Measurements from ENCODE around the gene CPSF7.
"Not testable (repeated sequence)": the region's sequence is repeated elsewhere in the genome, so short reads cannot be mapped to it uniquely, and the experiment has no call there.

The CPSF7 gene

GRCh38 chr11:61437496-61437895 lies 7.7 kb upstream of the CPSF7 start:
- no peak for DNase-seq

DNA sequence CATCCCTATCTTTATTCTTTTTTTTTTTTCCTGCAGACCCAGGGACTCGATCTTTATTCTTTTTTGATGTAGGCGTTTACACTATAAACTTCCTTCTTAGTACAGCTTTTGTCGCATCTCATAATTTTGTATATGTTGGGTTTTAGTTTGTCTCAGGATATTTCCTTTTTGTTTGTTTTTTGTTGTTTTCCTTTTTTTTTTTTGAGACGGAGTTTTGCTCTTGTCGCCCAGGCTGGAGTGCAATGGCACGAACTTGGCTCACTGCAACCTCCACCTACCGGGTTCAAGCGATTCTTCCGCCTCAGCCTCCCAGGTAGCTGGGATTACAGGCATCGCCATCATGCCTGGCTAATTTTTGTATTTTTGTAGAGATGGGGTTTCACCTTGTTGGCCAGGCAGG lies 1.1 kb upstream of the CPSF7 start:
- not testable (repeated sequence) for DNase-seq

DNA sequence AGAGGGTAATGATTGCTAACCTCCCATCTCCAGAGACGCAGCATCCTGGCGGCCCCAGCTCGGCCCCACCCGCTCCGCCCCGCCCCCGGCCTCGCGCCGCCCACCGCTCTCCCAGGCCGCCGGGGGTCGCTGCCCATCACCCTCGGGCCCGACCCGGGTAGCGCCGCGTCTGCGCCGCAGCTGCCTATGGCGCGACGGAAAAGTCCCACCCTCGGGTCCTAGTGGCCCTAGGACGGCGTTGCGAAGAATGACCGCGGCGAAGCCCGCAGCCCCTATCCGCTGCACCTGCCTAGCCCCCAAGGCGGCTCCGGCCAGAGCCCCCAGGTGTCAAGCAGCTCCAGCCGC lies 457 bp downstream of the CPSF7 start:
- DNase-seq, result no peak

- no peak for DNase-seq
Measured at GRCh38 chr11:61425367-61426131, 4.2 kb downstream of the CPSF7 start.

GRCh38 chr11:61422226-61422625 lies 7.5 kb downstream of the CPSF7 start:
- DNase-seq, result no peak

- DNase-seq, result no peak
Measured at GRCh38 chr11:61418136-61418535, 11.6 kb downstream of the CPSF7 start.

DNA sequence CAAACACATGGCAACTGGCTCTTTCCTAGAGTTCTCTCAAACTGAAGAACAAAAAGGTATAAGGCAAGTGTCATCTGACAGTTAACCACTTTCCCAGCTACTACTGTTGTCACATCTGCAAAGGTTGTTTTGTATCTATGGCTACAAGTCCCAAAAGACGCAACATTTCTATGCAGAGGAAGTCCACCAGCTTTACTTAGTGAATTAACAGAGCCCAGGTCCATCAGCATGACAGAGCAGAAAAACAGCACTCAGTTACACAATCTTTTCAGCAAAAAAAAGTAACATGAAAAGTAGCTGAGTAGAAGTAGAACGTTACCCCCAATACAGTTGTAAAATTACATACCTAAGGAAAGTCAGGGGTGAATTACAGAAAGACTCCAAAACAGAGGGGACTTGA lies 12.1 kb downstream of the CPSF7 start:
- DNase-seq, result no peak

GRCh38 chr11:61416941-61417340 lies 12.8 kb downstream of the CPSF7 start:
- no peak for DNase-seq

GRCh38 chr11:61415381-61415780 lies 14.4 kb downstream of the CPSF7 start:
- DNase-seq, result no peak

GRCh38 chr11:61414547-61414946 lies 15.2 kb downstream of the CPSF7 start:
- DNase-seq, result no peak

GRCh38 chr11:61413496-61413895 lies 16.3 kb downstream of the CPSF7 start:
- no peak for DNase-seq

DNA sequence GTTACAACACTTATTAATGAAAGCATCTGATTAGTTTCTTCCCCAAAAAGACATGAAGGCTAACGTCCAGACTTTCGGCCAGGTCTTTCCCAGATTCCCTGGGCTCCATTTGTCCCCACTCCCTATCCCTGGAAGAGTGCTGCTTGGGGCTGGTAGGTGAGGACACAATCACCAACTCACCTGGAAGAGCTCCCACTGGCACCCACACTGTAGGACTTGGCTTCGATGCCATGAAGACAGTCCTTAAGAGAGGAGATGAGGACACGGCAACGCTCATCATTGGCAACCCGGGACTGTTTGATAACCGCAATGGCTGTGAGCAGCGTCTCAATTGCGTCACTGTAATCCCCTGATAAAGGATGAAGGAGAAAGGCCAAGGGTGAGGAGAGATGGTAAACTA lies 18.2 kb downstream of the CPSF7 start:
- DNase-seq, result no peak

DNA sequence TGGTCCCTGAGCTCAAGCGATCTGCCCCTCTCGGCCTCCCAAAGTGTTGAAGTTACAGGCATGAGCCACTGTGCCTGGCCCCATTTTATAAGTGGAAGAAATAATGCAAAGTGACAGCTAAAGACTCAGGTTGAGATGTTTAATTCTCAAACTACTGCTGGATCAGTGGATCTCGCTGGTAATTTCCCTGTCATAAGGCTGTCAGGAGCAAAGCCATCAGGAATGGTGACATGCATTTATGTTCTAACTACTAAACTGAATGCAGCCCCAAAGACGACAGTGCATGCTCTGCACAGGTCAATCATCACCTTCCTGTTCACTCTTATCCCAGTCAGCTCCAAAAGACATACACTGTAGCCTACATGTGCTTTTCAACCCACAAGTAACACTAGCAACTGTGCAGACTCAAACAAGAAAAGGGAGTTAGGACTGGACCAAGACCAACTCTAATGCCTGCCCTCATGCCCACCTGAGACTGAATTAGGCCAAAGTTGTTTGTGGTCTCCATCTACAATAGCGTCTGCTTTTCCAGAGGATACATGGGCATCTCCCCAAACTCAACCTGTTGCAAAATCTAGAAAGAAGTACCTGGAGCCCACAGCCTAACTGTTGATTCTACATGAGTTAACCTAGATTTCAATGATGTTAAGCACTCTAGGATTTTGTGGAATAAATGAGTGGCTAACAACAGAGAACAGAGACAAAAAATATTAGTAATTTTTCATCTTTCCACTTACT lies 22.6 kb downstream of the CPSF7 start:
- no peak for DNase-seq

GRCh38 chr11:61406067-61406466 lies 23.7 kb downstream of the CPSF7 start:
- no peak for DNase-seq

DNA sequence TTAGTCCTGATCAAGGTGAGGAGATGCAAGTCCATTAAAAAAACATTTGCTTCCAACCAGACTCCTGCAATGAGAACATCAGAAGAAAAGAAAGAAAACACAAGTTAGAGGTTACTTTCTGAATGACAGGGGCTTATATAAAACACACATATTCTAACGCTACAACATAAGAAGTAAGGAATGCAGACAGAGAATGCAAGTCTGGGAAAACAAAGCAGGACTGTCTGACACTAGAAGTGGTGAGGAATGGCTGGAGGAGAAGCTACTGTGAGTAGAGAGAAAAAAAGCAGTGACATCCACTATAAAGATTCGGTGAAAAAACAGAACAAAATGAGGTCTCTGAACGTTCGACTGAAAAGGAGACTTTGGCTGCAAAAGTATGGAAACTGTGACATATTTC lies 25.1 kb downstream of the CPSF7 start:
- no peak for DNase-seq

DNA sequence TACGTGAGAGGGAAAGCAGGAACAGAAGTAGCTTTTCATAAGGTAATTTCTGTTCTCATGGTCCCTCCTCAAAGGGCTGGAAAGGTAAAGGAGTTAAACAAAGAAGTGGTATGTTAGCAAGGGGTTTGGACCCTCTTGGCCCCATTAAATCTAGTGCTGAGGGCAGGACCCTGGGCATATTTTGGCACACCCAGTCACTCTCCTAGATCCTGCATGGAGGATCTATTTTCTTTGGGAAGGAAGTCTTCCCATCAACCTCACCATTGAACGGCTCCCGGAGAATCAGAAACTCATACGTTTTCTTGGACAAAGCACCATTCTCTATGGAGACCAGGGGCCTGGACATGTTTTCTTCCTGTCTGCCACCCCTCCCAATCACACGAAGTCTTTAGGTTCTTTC lies 25.7 kb downstream of the CPSF7 start:
- DNase-seq, result no peak

DNA sequence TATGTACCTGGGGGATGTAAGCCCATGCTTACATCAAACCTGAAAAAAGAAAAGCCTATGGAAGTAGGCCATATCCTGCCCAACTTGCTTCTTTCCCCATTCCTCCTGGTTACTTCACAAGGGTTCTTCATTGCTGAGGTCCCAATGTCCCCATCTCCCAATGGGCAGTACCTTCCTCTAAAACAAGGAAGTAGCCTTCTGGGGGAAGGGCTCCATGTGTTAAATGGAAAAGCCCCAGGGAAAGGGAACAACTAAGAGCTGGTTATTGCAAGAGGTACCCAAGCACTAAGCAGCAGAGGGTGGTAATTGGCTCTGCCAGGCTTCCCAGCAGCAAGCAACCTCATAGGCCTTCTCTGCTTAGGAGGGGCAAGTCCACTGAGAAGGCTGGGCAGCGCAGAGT lies 26.1 kb downstream of the CPSF7 start:
- no peak for DNase-seq

GRCh38 chr11:61401573-61401972 lies 28.2 kb downstream of the CPSF7 start:
- DNase-seq, result no peak

DNA sequence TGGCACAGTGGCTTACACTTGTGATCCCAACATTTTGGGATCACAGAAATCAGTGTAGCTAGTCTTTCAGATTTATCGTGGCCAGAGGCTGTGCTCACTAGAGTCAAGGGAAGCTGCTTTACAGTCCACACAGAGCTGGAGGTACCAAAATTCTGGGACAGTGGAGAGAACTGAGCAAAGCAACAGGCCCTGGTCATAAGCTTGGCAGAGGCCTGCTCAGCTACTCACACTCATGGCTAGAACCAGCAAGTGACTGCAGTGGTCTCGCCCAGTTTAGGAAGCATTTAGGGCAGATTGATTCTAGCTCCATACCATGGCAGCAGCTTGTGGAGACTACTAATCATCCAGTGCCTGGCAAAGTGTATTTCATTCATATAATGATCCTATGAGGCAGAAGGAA lies 28.6 kb downstream of the CPSF7 start:
- no peak for DNase-seq

DNA sequence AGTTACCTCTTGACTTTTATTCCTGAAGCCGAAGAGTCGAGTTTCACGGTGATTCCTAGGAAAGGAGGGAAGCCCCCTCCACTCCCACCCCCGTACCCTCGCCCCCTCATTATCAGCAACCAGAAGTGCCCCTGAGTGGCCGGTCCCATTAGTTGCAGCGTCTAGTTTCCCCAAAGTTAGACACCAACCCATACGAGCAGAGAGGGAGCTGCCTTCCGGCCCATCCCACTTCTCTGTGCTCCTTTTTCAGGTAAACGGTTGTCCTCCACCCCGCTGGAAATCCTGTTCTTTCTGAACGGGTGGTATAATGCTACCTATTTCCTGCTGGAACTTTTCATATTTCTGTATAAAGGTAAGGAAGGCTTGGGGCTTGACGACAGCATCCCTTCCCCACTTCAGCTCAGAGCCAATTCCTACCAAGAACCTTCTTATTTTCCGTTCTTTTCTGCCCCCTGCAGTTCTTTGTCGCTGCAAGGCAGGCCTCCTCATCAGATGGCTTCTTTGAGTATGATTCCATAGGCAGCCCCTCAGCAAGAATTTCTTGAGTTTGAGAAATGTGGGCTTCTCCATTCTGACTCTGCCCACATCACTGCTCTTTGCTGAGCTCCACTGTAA lies 36.7 kb downstream of the CPSF7 start:
- DNase-seq, result no peak

DNA sequence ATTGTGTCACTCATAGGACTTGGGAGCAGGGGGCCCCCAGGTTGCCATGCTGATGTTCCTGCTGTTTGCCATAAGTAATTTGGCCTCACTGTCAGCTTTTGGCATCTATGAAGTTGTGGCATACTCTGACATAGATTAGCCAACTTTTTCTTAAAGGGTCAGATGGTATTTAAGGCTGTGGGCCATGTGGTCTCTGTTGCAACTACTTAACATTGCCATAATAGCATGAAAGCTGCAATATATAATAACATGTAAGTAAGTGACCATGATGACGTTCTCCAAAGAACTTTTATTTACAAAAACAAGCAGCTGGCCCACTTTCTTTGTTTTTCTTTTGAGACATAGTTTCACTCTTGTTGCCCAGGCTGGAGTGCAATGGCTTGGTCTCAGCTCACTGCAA lies 39.6 kb downstream of the CPSF7 start:
- DNase-seq, result no peak

GRCh38 chr11:61384271-61385242 lies 45.2 kb downstream of the CPSF7 start:
- DNase-seq, result no peak

GRCh38 chr11:61383859-61384258 lies 45.9 kb downstream of the CPSF7 start:
- not testable (repeated sequence) for DNase-seq
